ENCODE results near the gene SLC9A7. TPM values are rescaled to one million over a fixed set of nuclear protein-coding genes. Genes with fewer than 3 reads are reported as not detected.

The SLC9A7 gene
- total RNA-seq (10 to 100 TPM in 1 of 2 donors, 1 to 10 TPM in 1; 2.6 to 13.2 TPM), polyA plus RNA-seq (1 to 10 TPM; 2.3 to 3.6 TPM)

GRCh38 chrX:46758956-46759644 is at the start of gene SLC9A7:
SLC9A7 (minus strand) TSS chrX:46759118; CDS start chrX:46759029, 89 bp downstream.
- peak; percentile 75 for DNase-seq (ENCODE audit: low spot score)

GRCh38 chrX:46805270-46805669 is 46.4 kb upstream of the SLC9A7 start:
- H3K9me3 ChIP-seq (ENCODE audit: control insufficient read depth in 4 of 4, low read length in 3 of 4) = no peaks in the 10 kb centered on the region
- no peak overlapping the region for H3K9ac ChIP-seq (ENCODE audit: low read depth in 1 of 2, low read length in 2 of 2)
- H3K27ac ChIP-seq (ENCODE audit: low read depth in 1 of 2, low read length in 2 of 2) = no peak overlapping the region
- 92% methylated on average over 2 of the region's 2 CpGs for WGBS
- no peaks in the 10 kb centered on the region for H3K27me3 ChIP-seq (ENCODE audit: control insufficient read depth in 4 of 4, insufficient read depth in 4 of 4, low read length in 3 of 4)
- no peak for DNase-seq (ENCODE audit: low spot score)
- no peak for TF ChIP-seq HNF4G (IDR thresholded peaks at IDR 0.05)
- TF ChIP-seq FOXA2 (IDR thresholded peaks at IDR 0.05) = no peak
- TF ChIP-seq EGR1 (IDR thresholded peaks at IDR 0.05; ENCODE audit: low read depth in 2 of 2) = no peak
- TF ChIP-seq JUND (IDR thresholded peaks at IDR 0.05) = no peak
- TF ChIP-seq RAD21 (IDR thresholded peaks at IDR 0.05) = no peak
- TF ChIP-seq, protein P1, sequence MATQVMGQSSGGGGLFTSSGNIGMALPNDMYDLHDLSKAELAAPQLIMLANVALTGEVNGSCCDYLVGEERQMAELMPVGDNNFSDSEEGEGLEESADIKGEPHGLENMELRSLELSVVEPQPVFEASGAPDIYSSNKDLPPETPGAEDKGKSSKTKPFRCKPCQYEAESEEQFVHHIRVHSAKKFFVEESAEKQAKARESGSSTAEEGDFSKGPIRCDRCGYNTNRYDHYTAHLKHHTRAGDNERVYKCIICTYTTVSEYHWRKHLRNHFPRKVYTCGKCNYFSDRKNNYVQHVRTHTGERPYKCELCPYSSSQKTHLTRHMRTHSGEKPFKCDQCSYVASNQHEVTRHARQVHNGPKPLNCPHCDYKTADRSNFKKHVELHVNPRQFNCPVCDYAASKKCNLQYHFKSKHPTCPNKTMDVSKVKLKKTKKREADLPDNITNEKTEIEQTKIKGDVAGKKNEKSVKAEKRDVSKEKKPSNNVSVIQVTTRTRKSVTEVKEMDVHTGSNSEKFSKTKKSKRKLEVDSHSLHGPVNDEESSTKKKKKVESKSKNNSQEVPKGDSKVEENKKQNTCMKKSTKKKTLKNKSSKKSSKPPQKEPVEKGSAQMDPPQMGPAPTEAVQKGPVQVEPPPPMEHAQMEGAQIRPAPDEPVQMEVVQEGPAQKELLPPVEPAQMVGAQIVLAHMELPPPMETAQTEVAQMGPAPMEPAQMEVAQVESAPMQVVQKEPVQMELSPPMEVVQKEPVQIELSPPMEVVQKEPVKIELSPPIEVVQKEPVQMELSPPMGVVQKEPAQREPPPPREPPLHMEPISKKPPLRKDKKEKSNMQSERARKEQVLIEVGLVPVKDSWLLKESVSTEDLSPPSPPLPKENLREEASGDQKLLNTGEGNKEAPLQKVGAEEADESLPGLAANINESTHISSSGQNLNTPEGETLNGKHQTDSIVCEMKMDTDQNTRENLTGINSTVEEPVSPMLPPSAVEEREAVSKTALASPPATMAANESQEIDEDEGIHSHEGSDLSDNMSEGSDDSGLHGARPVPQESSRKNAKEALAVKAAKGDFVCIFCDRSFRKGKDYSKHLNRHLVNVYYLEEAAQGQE (IDR thresholded peaks at IDR 0.05) = no peak
- no peak for TF ChIP-seq SP1 (IDR thresholded peaks at IDR 0.05)
- TF ChIP-seq TAF1 (conservative IDR thresholded peaks at IDR 0.05) = no peak
- no peak for TF ChIP-seq NR2F2 (IDR thresholded peaks at IDR 0.05)
- TF ChIP-seq HNF4A (conservative IDR thresholded peaks at IDR 0.05) = no peak
- no peaks in the 10 kb centered on the region for H3K36me3 ChIP-seq (ENCODE audit: control insufficient read depth in 4 of 4, insufficient read depth in 3 of 4, low read depth in 1 of 4, low read length in 3 of 4)
- no peaks in the 10 kb centered on the region for H3K4me1 ChIP-seq (ENCODE audit: control insufficient read depth in 4 of 4, insufficient read depth in 4 of 4, low read length in 3 of 4)
- no peak overlapping the region for H3K4me3 ChIP-seq (ENCODE audit: low read depth in 1 of 3, low read length in 3 of 3)

More at GRCh38 chrX:46758956-46759644, at the start of gene SLC9A7:
- H3K9me3 ChIP-seq (ENCODE audit: control insufficient read depth in 4 of 4, low read length in 3 of 4) = no peaks in the 10 kb centered on the region
- peaks cover 0 to 8% (median 3%) of the 10 kb centered on the region in 4 donors for H3K4me1 ChIP-seq (ENCODE audit: control insufficient read depth in 4 of 4, insufficient read depth in 4 of 4, low read length in 3 of 4)
- WGBS = 1% methylated on average over 82 of the region's 85 CpGs
- no peak for TF ChIP-seq MAX (IDR thresholded peaks at IDR 0.05)
- no peak for TF ChIP-seq TAF1 (conservative IDR thresholded peaks at IDR 0.05)
- TF ChIP-seq, protein P2, sequence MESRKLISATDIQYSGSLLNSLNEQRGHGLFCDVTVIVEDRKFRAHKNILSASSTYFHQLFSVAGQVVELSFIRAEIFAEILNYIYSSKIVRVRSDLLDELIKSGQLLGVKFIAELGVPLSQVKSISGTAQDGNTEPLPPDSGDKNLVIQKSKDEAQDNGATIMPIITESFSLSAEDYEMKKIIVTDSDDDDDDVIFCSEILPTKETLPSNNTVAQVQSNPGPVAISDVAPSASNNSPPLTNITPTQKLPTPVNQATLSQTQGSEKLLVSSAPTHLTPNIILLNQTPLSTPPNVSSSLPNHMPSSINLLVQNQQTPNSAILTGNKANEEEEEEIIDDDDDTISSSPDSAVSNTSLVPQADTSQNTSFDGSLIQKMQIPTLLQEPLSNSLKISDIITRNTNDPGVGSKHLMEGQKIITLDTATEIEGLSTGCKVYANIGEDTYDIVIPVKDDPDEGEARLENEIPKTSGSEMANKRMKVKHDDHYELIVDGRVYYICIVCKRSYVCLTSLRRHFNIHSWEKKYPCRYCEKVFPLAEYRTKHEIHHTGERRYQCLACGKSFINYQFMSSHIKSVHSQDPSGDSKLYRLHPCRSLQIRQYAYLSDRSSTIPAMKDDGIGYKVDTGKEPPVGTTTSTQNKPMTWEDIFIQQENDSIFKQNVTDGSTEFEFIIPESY (IDR thresholded peaks at IDR 0.05) = no peak
- no peak for TF ChIP-seq JUND (IDR thresholded peaks at IDR 0.05)
- no peak for TF ChIP-seq RXRA (IDR thresholded peaks at IDR 0.05)
- TF ChIP-seq, protein P3, sequence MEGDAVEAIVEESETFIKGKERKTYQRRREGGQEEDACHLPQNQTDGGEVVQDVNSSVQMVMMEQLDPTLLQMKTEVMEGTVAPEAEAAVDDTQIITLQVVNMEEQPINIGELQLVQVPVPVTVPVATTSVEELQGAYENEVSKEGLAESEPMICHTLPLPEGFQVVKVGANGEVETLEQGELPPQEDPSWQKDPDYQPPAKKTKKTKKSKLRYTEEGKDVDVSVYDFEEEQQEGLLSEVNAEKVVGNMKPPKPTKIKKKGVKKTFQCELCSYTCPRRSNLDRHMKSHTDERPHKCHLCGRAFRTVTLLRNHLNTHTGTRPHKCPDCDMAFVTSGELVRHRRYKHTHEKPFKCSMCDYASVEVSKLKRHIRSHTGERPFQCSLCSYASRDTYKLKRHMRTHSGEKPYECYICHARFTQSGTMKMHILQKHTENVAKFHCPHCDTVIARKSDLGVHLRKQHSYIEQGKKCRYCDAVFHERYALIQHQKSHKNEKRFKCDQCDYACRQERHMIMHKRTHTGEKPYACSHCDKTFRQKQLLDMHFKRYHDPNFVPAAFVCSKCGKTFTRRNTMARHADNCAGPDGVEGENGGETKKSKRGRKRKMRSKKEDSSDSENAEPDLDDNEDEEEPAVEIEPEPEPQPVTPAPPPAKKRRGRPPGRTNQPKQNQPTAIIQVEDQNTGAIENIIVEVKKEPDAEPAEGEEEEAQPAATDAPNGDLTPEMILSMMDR (IDR thresholded peaks at IDR 0.05; ENCODE audit: low read depth, low read length, missing input control) = peak; percentile 87
- no peak for TF ChIP-seq FOXA1 (IDR thresholded peaks at IDR 0.05)
- TF ChIP-seq HNF4A (conservative IDR thresholded peaks at IDR 0.05) = peak; percentile 4 to 12
- no peak for TF ChIP-seq GABPA (IDR thresholded peaks at IDR 0.05 in 1 of 2, conservative IDR thresholded peaks at IDR 0.05 in 1 of 2)
- peak; percentile 80 to 89 for TF ChIP-seq RAD21 (IDR thresholded peaks at IDR 0.05)
- no peak for TF ChIP-seq FOXA2 (IDR thresholded peaks at IDR 0.05)
- TF ChIP-seq SP1 (IDR thresholded peaks at IDR 0.05) = no peak
- no peak for TF ChIP-seq HNF4G (IDR thresholded peaks at IDR 0.05)
- H3K36me3 ChIP-seq (ENCODE audit: control insufficient read depth in 4 of 4, insufficient read depth in 3 of 4, low read depth in 1 of 4, low read length in 3 of 4) = no peaks in the 10 kb centered on the region
- peak within 1 kb of the TSS; percentile 74 to 76 for H3K27ac ChIP-seq (ENCODE audit: low read depth in 1 of 2, low read length in 2 of 2)
- H3K4me3 ChIP-seq (ENCODE audit: low read depth in 1 of 3, low read length in 3 of 3) = peak within 1 kb of the TSS; percentile 49 to 77 (median 77)
- H3K9ac ChIP-seq (ENCODE audit: low read depth in 1 of 2, low read length in 2 of 2) = peak within 1 kb of the TSS; percentile 9 to 49
- peaks cover 0 to 2% (median 0%) of the 10 kb centered on the region in 4 donors for H3K27me3 ChIP-seq (ENCODE audit: control insufficient read depth in 4 of 4, insufficient read depth in 4 of 4, low read length in 3 of 4)
